Measurements from ENCODE around the gene ARHGAP32.

Gene ARHGAP32

DNA sequence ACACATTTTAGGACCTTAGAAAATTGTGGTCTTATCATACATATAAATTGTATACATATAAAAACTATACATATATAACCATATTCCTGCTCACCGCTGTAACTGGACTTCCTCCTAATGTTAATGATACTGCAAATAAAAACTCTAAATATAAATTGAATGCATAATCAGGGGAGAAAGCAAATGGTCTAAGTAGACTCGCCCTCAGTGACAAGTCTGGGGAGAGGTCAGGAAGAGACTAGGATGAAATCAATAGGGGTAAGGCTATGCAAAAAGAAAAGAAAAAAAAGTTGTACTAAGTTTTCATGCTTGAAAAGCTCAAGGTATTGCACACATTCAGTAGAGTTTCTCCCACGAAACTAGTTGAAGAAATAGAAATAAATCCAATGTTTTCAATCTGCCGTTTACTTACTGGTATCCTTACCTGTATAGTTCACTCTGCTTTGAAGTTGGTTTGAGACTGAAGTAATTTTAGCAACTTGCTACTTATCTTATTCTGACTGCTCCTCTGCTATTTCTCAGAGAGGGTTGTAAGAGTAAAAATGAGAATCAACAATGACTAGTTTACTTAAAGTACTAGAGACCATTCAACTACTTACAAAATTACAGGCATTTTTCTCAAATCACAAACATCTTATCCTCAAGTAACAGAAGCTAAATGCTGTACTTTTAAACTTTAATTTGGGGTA lies 12.2 kb upstream of the ARHGAP32 start:
- Histone ChIP-seq H3K36me3 (replicated peaks; ENCODE audit: low read depth, low read length) (no peaks in the 10 kb centered on the region), H2AFZ (ENCODE audit: low read depth, low read length) (no peak overlapping the region), H3K27ac (ENCODE audit: low read length) (no peak overlapping the region), H3K4me1 (ENCODE audit: low read length) (no peaks in the 10 kb centered on the region), H3K9ac (ENCODE audit: low read length) (no peak overlapping the region), H3K4me3 (ENCODE audit: low read length) (no peak overlapping the region), H3K27me3 (ENCODE audit: low read depth, low read length) (no peaks in the 10 kb centered on the region), H3K9me3 (ENCODE audit: insufficient read depth, low read length) (no peaks in the 10 kb centered on the region), H3K79me2 (ENCODE audit: low read length) (no peaks in the 10 kb centered on the region), H3K4me2 (ENCODE audit: low read length) (no peak overlapping the region), H4K20me1 (ENCODE audit: insufficient read depth, low read length) (no peaks in the 10 kb centered on the region)
- no peak for TF ChIP-seq EZH2phosphoT487 (IDR thresholded peaks at IDR 0.05; ENCODE audit: low read depth)
- TF ChIP-seq, protein P1, sequence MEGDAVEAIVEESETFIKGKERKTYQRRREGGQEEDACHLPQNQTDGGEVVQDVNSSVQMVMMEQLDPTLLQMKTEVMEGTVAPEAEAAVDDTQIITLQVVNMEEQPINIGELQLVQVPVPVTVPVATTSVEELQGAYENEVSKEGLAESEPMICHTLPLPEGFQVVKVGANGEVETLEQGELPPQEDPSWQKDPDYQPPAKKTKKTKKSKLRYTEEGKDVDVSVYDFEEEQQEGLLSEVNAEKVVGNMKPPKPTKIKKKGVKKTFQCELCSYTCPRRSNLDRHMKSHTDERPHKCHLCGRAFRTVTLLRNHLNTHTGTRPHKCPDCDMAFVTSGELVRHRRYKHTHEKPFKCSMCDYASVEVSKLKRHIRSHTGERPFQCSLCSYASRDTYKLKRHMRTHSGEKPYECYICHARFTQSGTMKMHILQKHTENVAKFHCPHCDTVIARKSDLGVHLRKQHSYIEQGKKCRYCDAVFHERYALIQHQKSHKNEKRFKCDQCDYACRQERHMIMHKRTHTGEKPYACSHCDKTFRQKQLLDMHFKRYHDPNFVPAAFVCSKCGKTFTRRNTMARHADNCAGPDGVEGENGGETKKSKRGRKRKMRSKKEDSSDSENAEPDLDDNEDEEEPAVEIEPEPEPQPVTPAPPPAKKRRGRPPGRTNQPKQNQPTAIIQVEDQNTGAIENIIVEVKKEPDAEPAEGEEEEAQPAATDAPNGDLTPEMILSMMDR (IDR thresholded peaks at IDR 0.05; ENCODE audit: low read depth, low read length) = no peak

DNA sequence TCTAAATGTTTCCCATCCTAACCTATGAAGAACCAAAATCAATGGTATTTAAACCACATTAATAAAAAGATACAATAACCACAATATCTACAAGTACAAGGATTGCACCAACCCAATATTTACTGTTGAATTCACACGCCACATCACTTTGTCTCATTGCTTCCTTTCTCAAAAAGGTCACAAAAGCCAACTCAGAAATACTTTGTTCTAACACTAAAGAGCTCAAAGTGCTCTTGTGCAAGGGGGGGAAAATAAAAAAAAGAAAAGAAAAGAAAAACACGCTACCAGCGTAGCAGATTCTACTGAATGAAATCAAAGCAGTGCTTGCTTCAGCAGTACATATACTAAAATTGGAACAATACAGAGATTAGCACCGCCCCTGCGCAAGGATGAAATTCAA lies 10.5 kb upstream of the ARHGAP32 start:
- Histone ChIP-seq H3K4me1 (ENCODE audit: low read length) (no peaks in the 10 kb centered on the region), H4K20me1 (ENCODE audit: insufficient read depth, low read length) (no peaks in the 10 kb centered on the region), H3K27ac (ENCODE audit: low read length) (no peak overlapping the region), H3K36me3 (replicated peaks; ENCODE audit: low read depth, low read length) (no peaks in the 10 kb centered on the region), H3K79me2 (ENCODE audit: low read length) (no peaks in the 10 kb centered on the region), H3K4me3 (ENCODE audit: low read length) (no peak overlapping the region), H3K4me2 (ENCODE audit: low read length) (no peak overlapping the region), H3K27me3 (ENCODE audit: low read depth, low read length) (no peaks in the 10 kb centered on the region), H3K9ac (ENCODE audit: low read length) (no peak overlapping the region), H3K9me3 (ENCODE audit: insufficient read depth, low read length) (no peaks in the 10 kb centered on the region), H2AFZ (ENCODE audit: low read depth, low read length) (no peak overlapping the region)
- no peak for TF ChIP-seq EZH2phosphoT487 (IDR thresholded peaks at IDR 0.05; ENCODE audit: low read depth)
- TF ChIP-seq, protein P1 (IDR thresholded peaks at IDR 0.05; ENCODE audit: low read depth, low read length) = no peak

DNA sequence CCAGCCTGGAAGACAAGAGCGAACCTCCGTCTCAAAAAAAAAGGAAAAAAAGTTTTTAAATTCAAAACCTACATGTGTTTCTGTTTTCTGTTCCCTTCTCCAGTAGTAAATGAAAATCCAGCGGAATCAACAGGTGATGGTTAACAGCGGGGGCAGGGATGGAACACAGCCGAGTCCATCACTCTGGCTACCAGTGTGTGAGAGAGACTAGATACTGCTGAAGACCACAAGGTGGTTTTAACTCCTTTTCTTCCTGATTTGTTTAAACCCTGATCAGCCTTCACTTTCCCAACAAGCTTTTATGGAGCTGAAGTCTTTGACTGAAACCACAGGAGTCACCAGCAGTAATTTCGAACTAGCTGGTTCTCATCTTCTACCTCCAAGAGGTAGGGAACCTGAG lies 3.6 kb upstream of the ARHGAP32 start:
- no peaks in the 10 kb centered on the region for H3K79me2 ChIP-seq (ENCODE audit: low read length)
- H3K9me3 ChIP-seq (ENCODE audit: insufficient read depth, low read length) = no peaks in the 10 kb centered on the region
- H4K20me1 ChIP-seq (ENCODE audit: insufficient read depth, low read length) = no peaks in the 10 kb centered on the region
- no peak overlapping the region for H2AFZ ChIP-seq (ENCODE audit: low read depth, low read length)
- no peak overlapping the region for H3K4me2 ChIP-seq (ENCODE audit: low read length)
- H3K9ac ChIP-seq (ENCODE audit: low read length) = no peak overlapping the region
- no peaks in the 10 kb centered on the region for H3K4me1 ChIP-seq (ENCODE audit: low read length)
- no peaks in the 10 kb centered on the region for H3K27me3 ChIP-seq (ENCODE audit: low read depth, low read length)
- TF ChIP-seq EZH2phosphoT487 (IDR thresholded peaks at IDR 0.05; ENCODE audit: low read depth) = no peak
- TF ChIP-seq, protein P1 (IDR thresholded peaks at IDR 0.05; ENCODE audit: low read depth, low read length) = no peak
- no peaks in the 10 kb centered on the region for H3K36me3 ChIP-seq (replicated peaks; ENCODE audit: low read depth, low read length)
- no peak overlapping the region for H3K27ac ChIP-seq (ENCODE audit: low read length)
- no peak overlapping the region for H3K4me3 ChIP-seq (ENCODE audit: low read length)

DNA sequence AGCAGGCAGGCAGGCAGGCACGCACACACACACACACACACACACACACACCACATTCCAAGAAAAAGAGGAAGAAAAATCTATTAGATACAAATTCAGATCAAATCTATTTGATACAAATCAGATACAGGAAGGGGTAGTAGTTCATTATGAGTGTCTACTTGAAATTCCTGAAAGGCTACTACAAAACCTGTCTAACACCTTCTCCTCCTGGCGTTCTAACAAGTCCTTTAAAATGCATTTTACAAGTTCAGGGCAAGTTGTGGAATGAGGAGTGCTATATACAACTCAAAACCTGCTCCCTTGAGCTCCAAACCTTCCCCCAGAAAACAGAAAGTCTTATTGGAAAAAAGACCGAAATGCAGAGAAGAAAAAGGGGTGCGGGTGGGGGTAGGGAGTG lies 476 bp downstream of the ARHGAP32 start:
- Histone ChIP-seq H2AFZ (ENCODE audit: low read depth, low read length) (0 out of 2 replicates have a peak overlapping the region, but pooled peaks have one; percentile 39), H3K27me3 (ENCODE audit: low read depth, low read length) (no peaks in the 10 kb centered on the region; the same call in 1 of the 2 replicates), H3K36me3 (replicated peaks; ENCODE audit: low read depth, low read length) (no peaks in the 10 kb centered on the region), H3K79me2 (ENCODE audit: low read length) (no peaks in the 10 kb centered on the region), H3K4me1 (ENCODE audit: low read length) (peaks cover 12% of the 10 kb centered on the region), H3K9ac (ENCODE audit: low read length) (no peak overlapping the region), H3K9me3 (ENCODE audit: insufficient read depth, low read length) (no peaks in the 10 kb centered on the region), H3K27ac (ENCODE audit: low read length) (no peak overlapping the region), H3K4me3 (ENCODE audit: low read length) (no peak overlapping the region), H4K20me1 (ENCODE audit: insufficient read depth, low read length) (no peaks in the 10 kb centered on the region), H3K4me2 (ENCODE audit: low read length) (peak overlapping the region; percentile 29; the same call in 1 of the 2 replicates)
- TF ChIP-seq, protein P1 (IDR thresholded peaks at IDR 0.05; ENCODE audit: low read depth, low read length) = no peak
- no peak for TF ChIP-seq EZH2phosphoT487 (IDR thresholded peaks at IDR 0.05; ENCODE audit: low read depth)
